ENCODE data around the gene TLE5. TPM values are rescaled to one million over a fixed set of nuclear protein-coding genes. Genes with fewer than 3 reads are reported as not detected.

The TLE5 gene
- polyA plus RNA-seq, 3 donors, result 27.5 to 309 (median 34.4) TPM

- WGBS (ENCODE audit: insufficient coverage), result 94% methylated on average over 6 of the region's 6 CpGs
- H3K27ac ChIP-seq (ENCODE audit: low read depth in 1 of 2, low read length in 2 of 2), result no peak overlapping the region
- Mint-ChIP-seq H3K4me3 (no peak overlapping the region), H3K27me3 (ENCODE audit: low read depth in 3 of 3) (peaks cover 49 to 92% (median 63%) of the 10 kb centered on the region in 3 donors), H3K9me3 (peaks cover 0 to 13% (median 3%) of the 10 kb centered on the region in 7 donors), H3K4me1 (peaks cover 10% of the 10 kb centered on the region), H3K27ac (no peak overlapping the region), H3K36me3 (peaks cover 0 to 4% of the 10 kb centered on the region in 2 donors)
- no peaks in the 10 kb centered on the region for H3K79me2 ChIP-seq (ENCODE audit: insufficient read depth, low read length)
- TF ChIP-seq CTCF (IDR thresholded peaks at IDR 0.05), result no peak
- no peaks in the 10 kb centered on the region for H3K9me3 ChIP-seq (replicated peaks in 1 of 2; ENCODE audit: control insufficient read depth in 1 of 2, insufficient read depth in 1 of 2, low read length in 2 of 2)
- no peak overlapping the region for H3K4me3 ChIP-seq (replicated peaks in 1 of 3; ENCODE audit: low read depth in 2 of 3, low read length in 3 of 3)
- intact Hi-C loops (cut with micrococcal nuclease), result no loop called here
- peaks cover 17 to 51% of the 10 kb centered on the region in 2 donors for H3K27me3 ChIP-seq (ENCODE audit: control insufficient read depth in 2 of 2, insufficient read depth in 2 of 2, low read length in 2 of 2)
- H3K9ac ChIP-seq (ENCODE audit: insufficient read depth, low read length, poor library complexity, severe bottlenecking), result no peak overlapping the region
- no peak for DNase-seq
- no peaks in the 10 kb centered on the region for H3K36me3 ChIP-seq (replicated peaks in 1 of 2; ENCODE audit: control insufficient read depth in 1 of 2, insufficient read depth in 2 of 2, low read length in 2 of 2)
- H3K4me2 ChIP-seq (replicated peaks; ENCODE audit: extremely low read depth, low read length, poor library complexity, severe bottlenecking), result no peak overlapping the region
- no peaks in the 10 kb centered on the region for H4K20me1 ChIP-seq (ENCODE audit: insufficient read depth, low read length)
- H3K4me1 ChIP-seq (ENCODE audit: control insufficient read depth in 1 of 2, insufficient read depth in 2 of 2, low read length in 2 of 2), result peaks cover 6 to 11% of the 10 kb centered on the region in 2 donors
- no peak overlapping the region for H2AFZ ChIP-seq (ENCODE audit: insufficient read depth, low read depth, low read length, poor library complexity, severe bottlenecking)
Measured at GRCh38 chr19:3045191-3045590, 17.1 kb downstream of the TLE5 start.

GRCh38 chr19:3042621-3043267 lies 19.6 kb downstream of the TLE5 start:
- peaks cover 12 to 36% of the 10 kb centered on the region in 2 donors for H3K27me3 ChIP-seq (ENCODE audit: control insufficient read depth in 2 of 2, insufficient read depth in 2 of 2, low read length in 2 of 2)
- H3K4me2 ChIP-seq (replicated peaks; ENCODE audit: extremely low read depth, low read length, poor library complexity, severe bottlenecking), result no peak overlapping the region
- intact Hi-C loops (cut with micrococcal nuclease), result no loop called here
- no peak overlapping the region for H3K9ac ChIP-seq (ENCODE audit: insufficient read depth, low read length, poor library complexity, severe bottlenecking)
- no peaks in the 10 kb centered on the region for H3K36me3 ChIP-seq (replicated peaks in 1 of 2; ENCODE audit: control insufficient read depth in 1 of 2, insufficient read depth in 2 of 2, low read length in 2 of 2)
- Mint-ChIP-seq H3K9me3 (peaks cover 0 to 11% (median 2%) of the 10 kb centered on the region in 7 donors), H3K36me3 (peaks cover 0 to 3% of the 10 kb centered on the region in 2 donors), H3K27me3 (ENCODE audit: low read depth in 3 of 3) (peaks cover 37 to 79% (median 53%) of the 10 kb centered on the region in 3 donors), H3K4me3 (peak overlapping the region in 1 of 2 donors; percentile 57), H3K4me1 (peaks cover 8% of the 10 kb centered on the region), H3K27ac (no peak overlapping the region)
- no peak overlapping the region for H3K27ac ChIP-seq (ENCODE audit: low read depth in 1 of 2, low read length in 2 of 2)
- peaks cover 5 to 7% of the 10 kb centered on the region in 2 donors for H3K4me1 ChIP-seq (ENCODE audit: control insufficient read depth in 1 of 2, insufficient read depth in 2 of 2, low read length in 2 of 2)
- no peak overlapping the region for H2AFZ ChIP-seq (ENCODE audit: insufficient read depth, low read depth, low read length, poor library complexity, severe bottlenecking)
- TF ChIP-seq CTCF (IDR thresholded peaks at IDR 0.05), result no peak
- no peaks in the 10 kb centered on the region for H3K9me3 ChIP-seq (replicated peaks in 1 of 2; ENCODE audit: control insufficient read depth in 1 of 2, insufficient read depth in 1 of 2, low read length in 2 of 2)
- H3K79me2 ChIP-seq (ENCODE audit: insufficient read depth, low read length), result no peaks in the 10 kb centered on the region
- WGBS (ENCODE audit: insufficient coverage), result 92% methylated on average over 7 of the region's 15 CpGs
- DNase-seq, result no peak
- no peaks in the 10 kb centered on the region for H4K20me1 ChIP-seq (ENCODE audit: insufficient read depth, low read length)
- H3K4me3 ChIP-seq (replicated peaks in 1 of 3; ENCODE audit: low read depth in 2 of 3, low read length in 3 of 3), result no peak overlapping the region
